HepG2 (cell line): ENCODE data around the gene MT1HL1. TPM values are rescaled to one million over a fixed set of nuclear protein-coding genes. Genes with fewer than 3 reads are reported as not detected.

Experiments
- ATAC-seq: fragments of 200-7000 bp; cut with Tn5 transposase; 3 replicates; pipeline ENCODE4 v1.9.1; 2020; ENCODE audit warnings: mild to moderate bottlenecking, moderate library complexity
- BruUV-seq: library from RNA; stranded (reverse); fragments of 400-500 nt; replicated peaks from 2 replicates; lab custom pipeline; 2021; lab: Mats Ljungman, UMichigan
- CTCF ChIA-PET: fragments of 300-600 bp; formaldehyde crosslinking; extraction: SDS; loops from one replicate; lab custom pipeline; 2021; ENCODE audit warnings: low total read pairs, inconsistent platforms, low intra/inter-chr PET ratio; lab: Yijun Ruan, JAX
- POLR2A ChIA-PET: fragments of 350-600 bp; sonication (Branson Sonifier 250); formaldehyde crosslinking; loops from one replicate; lab custom pipeline; 2020; ENCODE audit warnings: antibody characterized with exemption, inconsistent platforms; lab: Yijun Ruan, JAX
- DNase-seq: peaks from one replicate; pipeline ENCODE4 v3.0.0-alpha.2; 2015; ENCODE audit warnings: low spot score
- FAIRE-seq: peaks from 3 replicates; lab custom pipeline; 2011; peaks lifted over from hg19 to GRCh38; lab: Jason Lieb, UNC
- H2AFZ ChIP-seq: one replicate; pipeline ENCODE4 v1.6.1; 2011; ENCODE audit warnings: low read length, inconsistent platforms
- H3K27ac ChIP-seq: fragments of 300-600 bp; 3 replicates; pipeline ENCODE4 v1.8.0; 2011; ENCODE audit warnings: mixed run types, mild to moderate bottlenecking, mixed read lengths, low read length, inconsistent platforms; ENCODE audit not compliant: insufficient read depth; ENCODE audit errors: extremely low read length
- H3K27me3 ChIP-seq, 2 experiments: fragments of 200-600 bp in 1 of 2; 2 replicates in 1 of 2; 3 replicates in 1 of 2; pipeline versions ENCODE4 v1.6.0 to v1.8.0; 2011; ENCODE audit warnings: low read length in 2 of 2, mild to moderate bottlenecking in 2 of 2, moderate library complexity in 2 of 2, inconsistent platforms in 1 of 2; ENCODE audit not compliant: insufficient read depth in 2 of 2, control insufficient read depth in 1 of 2
- H3K36me3 ChIP-seq, 2 experiments: fragments of 200-600 bp in 1 of 2; replicated peaks in 1 of 2; 2 replicates in 1 of 2; 3 replicates in 1 of 2; pipeline versions ENCODE4 v1.5.1 to v1.8.0; 2011; ENCODE audit warnings: low read length in 2 of 2, inconsistent platforms in 1 of 2; ENCODE audit not compliant: insufficient read depth in 2 of 2, control insufficient read depth in 1 of 2
- H3K4me1 ChIP-seq: 2 replicates; pipeline ENCODE4 v1.5.1; 2012; ENCODE audit warnings: low read length, inconsistent platforms; ENCODE audit not compliant: insufficient read depth
- H3K4me2 ChIP-seq: 2 replicates; pipeline ENCODE4 v1.6.0; 2011; ENCODE audit warnings: low read depth, low read length, inconsistent platforms
- H3K4me3 ChIP-seq, 3 experiments: fragments of 200-600 bp in 1 of 3; sonication (generic), shearing (Covaris generic) in 1 of 3; replicated peaks in 1 of 3; 2 replicates each; pipeline ENCODE4 v1.5.1; 2011 to 2016; ENCODE audit warnings: low read length in 3 of 3, inconsistent platforms in 2 of 3, low read depth in 2 of 3, mild to moderate bottlenecking in 2 of 3, control low read depth in 1 of 3, mixed read lengths in 1 of 3; ENCODE audit not compliant: insufficient read depth in 1 of 3
- H3K79me2 ChIP-seq: one replicate; pipeline ENCODE4 v1.6.1; 2011; ENCODE audit warnings: low read length, inconsistent platforms; ENCODE audit not compliant: insufficient read depth
- H3K9ac ChIP-seq: 2 replicates; pipeline ENCODE4 v1.6.0; 2011; ENCODE audit warnings: mild to moderate bottlenecking, low read depth, low read length, inconsistent platforms; ENCODE audit not compliant: insufficient read depth
- H3K9me3 ChIP-seq: 2 replicates; pipeline ENCODE4 v1.5.1; 2012; ENCODE audit warnings: mild to moderate bottlenecking, low read length
- H4K20me1 ChIP-seq: 2 replicates; pipeline ENCODE4 v1.6.0; 2011; ENCODE audit warnings: inconsistent platforms, mild to moderate bottlenecking, low read length, moderate library complexity; ENCODE audit not compliant: insufficient read depth
- AGO1 ChIP-seq: fragments of 200-400 bp; formaldehyde crosslinking; IDR thresholded peaks from 2 replicates; pipeline ENCODE4 v1.6.1; 2017; ENCODE audit warnings: mild to moderate bottlenecking, low read depth, low read length, moderate library complexity; ENCODE audit not compliant: poor library complexity, severe bottlenecking
- CCDC6 ChIP-seq: sonication (generic); formaldehyde crosslinking; IDR thresholded peaks from 2 replicates; pipeline ENCODE4 v1.8.1; 2022; ENCODE audit warnings: mild to moderate bottlenecking, missing genetic modification reagents, moderate library complexity
- ETV5 ChIP-seq: IDR thresholded peaks from 2 replicates; pipeline ENCODE4 v1.6.1; 2018; ENCODE audit warnings: missing biosample characterization, missing genetic modification reagents, inconsistent platforms, borderline replicate concordance
- KAT2B ChIP-seq: fragments of 150-350 bp; IDR thresholded peaks from 2 replicates; pipeline ENCODE4 v1.6.1; 2014; ENCODE audit warnings: low read depth, low read length, borderline replicate concordance
- KLF16 ChIP-seq, 2 experiments: sonication (generic) in 1 of 2; formaldehyde crosslinking in 1 of 2; IDR thresholded peaks; 2 replicates each; pipeline versions ENCODE4 v1.6.1 to v1.8.0; 2016 to 2023; ENCODE audit warnings: missing genetic modification reagents in 2 of 2, missing compliant biosample characterization in 1 of 2
- MAFF ChIP-seq: IDR thresholded peaks from 2 replicates; pipeline ENCODE4 v1.6.1; 2011; ENCODE audit warnings: low read depth, low read length, improper control_type of control experiment
- PAF1 ChIP-seq: IDR thresholded peaks from 2 replicates; pipeline ENCODE4 v1.6.1; 2016; ENCODE audit warnings: missing genetic modification reagents, missing compliant biosample characterization
- PLRG1 ChIP-seq: fragments of 450-650 bp; conservative IDR thresholded peaks from 2 replicates; pipeline ENCODE4 v1.6.1; 2016
- ZNF253 ChIP-seq: sonication (generic); formaldehyde crosslinking; IDR thresholded peaks from 2 replicates; pipeline ENCODE4 v1.8.0; 2022; ENCODE audit warnings: mild to moderate bottlenecking, missing genetic modification reagents, borderline replicate concordance
- ZNF414 ChIP-seq: sonication (generic); formaldehyde crosslinking; IDR thresholded peaks from 2 replicates; pipeline ENCODE4 v1.5.0; 2020; ENCODE audit warnings: missing genetic modification reagents
- ZNF713 ChIP-seq: sonication (generic); formaldehyde crosslinking; IDR thresholded peaks from 2 replicates; pipeline ENCODE4 v1.4.0; 2020; ENCODE audit warnings: mild to moderate bottlenecking, missing genetic modification reagents
- ZNF781 ChIP-seq: sonication (generic); formaldehyde crosslinking; IDR thresholded peaks from 2 replicates; pipeline ENCODE4 v1.5.1; 2020; ENCODE audit warnings: borderline replicate concordance, mild to moderate bottlenecking, missing genetic modification reagents; ENCODE audit errors: not compliant biosample characterization
- WGBS: methylation state at CpG from one replicate; pipeline ENCODE4 v1.1.6; 2017; ENCODE audit warnings: low lambda C conversion rate; 5-methylcytosine and 5-hydroxymethylcytosine counted together
- in situ Hi-C: cut with HindIII; loops from 2 replicates; pipeline ENCODE4 v1.10.0; 2017; ENCODE audit warnings: low pct_unique_long_range_greater_than_20kb; ENCODE audit not compliant: extremely low pct_ligation_motif_present
- intact Hi-C: fragments of 100-400 bp; cut with micrococcal nuclease; formaldehyde crosslinking; loops from one replicate; pipeline ENCODE4 v1.10.0; 2022; ENCODE audit not compliant: unreplicated experiment
- polyA plus RNA-seq, 8 experiments: library from polyadenylated mRNA; depleted of rRNA in 3 of 8; stranded (reverse) in 7 of 8; unstranded in 1 of 8; fragments of >200 nt; fragmentation: Illumina TruSeq in 4 of 8; extraction: Trizol in 4 of 8; gene quantifications; 2 replicates each; pipeline versions ENCODE4 v1.2.1 to v1.2.3, GENCODE V29; 2011 to 2016; ENCODE audit warnings: low read depth in 4 of 8, missing spikeins in 1 of 8, mixed read lengths in 1 of 8; ENCODE audit not compliant: insufficient read depth in 1 of 8
- total RNA-seq, 5 experiments: library from RNA; depleted of rRNA; stranded (reverse); fragments of >200 nt; fragmentation: Illumina TruSeq; extraction: Trizol; gene quantifications; 2 replicates each; pipeline ENCODE4 v1.2.3, GENCODE V29; 2016; ENCODE audit warnings: low read depth in 1 of 5
- TF ChIP-seq, protein P1 (sequence below): sonication (generic); formaldehyde crosslinking; IDR thresholded peaks from 2 replicates; pipeline ENCODE4 v1.5.0; 2020; ENCODE audit warnings: mild to moderate bottlenecking, missing genetic modification reagents, moderate library complexity
- TF ChIP-seq, protein P2 (sequence below): sonication (generic); formaldehyde crosslinking; IDR thresholded peaks from 2 replicates; pipeline ENCODE4 v1.8.1; 2023; ENCODE audit warnings: mild to moderate bottlenecking, missing genetic modification reagents

Gene MT1HL1
- total and polyA plus RNA-seq, 2 of the 13 experiments (the other 11 are each of a cell fraction or from before 2014, with no cell fraction given) = not detected

DNA sequence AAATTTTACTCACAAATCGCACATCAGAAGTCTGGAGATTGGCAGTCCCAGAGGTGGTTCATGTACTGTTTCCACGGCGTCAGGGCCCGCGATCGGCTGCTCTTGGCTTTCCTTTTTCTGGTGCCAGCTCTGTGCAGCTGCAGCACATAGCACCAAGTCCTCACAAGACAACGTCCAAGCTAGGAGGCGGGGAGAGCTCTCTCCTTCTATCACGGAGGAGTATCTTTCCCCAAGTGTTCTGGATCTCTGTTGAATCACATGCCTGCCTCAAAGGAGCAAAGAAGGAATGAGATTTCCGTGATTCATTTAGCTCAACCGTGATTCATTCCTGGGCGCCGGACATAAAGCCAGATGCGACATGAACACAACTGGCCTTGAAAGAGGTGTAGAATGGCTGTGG is 25.5 kb downstream of the MT1HL1 start:
- Histone ChIP-seq H3K36me3 (no peaks in the 10 kb centered on the region), H3K4me2 (no peak overlapping the region), H3K4me3 (no peak overlapping the region), H3K27ac (no peak overlapping the region), H3K27me3 (peaks cover 0 to 15% of the 10 kb centered on the region in 2 experiments; a peak in 2 of 5 replicates), H3K9me3 (no peaks in the 10 kb centered on the region), H3K4me1 (no peaks in the 10 kb centered on the region), H4K20me1 (no peaks in the 10 kb centered on the region), H3K9ac (no peak overlapping the region), H3K79me2 (no peaks in the 10 kb centered on the region), H2AFZ (no peak overlapping the region)
- POLR2A ChIA-PET = no interaction called here
- FAIRE-seq (no peak), DNase-seq (no peak), ATAC-seq (no peak)
- CTCF ChIA-PET = no interaction called here
- no TSS peak for BruUV-seq
- WGBS = 49% methylated on average over 13 of the region's 14 CpGs
- in situ Hi-C loops = no loop called here
- intact Hi-C loops = no loop called here
- TF ChIP-seq ZNF781 (CRISPR knock-in tag) (no peak), PLRG1 (no peak), ZNF713 (CRISPR knock-in tag) (no peak), AGO1 (no peak), KLF16 (CRISPR knock-in tag; IDR thresholded peaks at IDR 0.05) (no peak), ZNF414 (CRISPR knock-in tag) (no peak), ZNF253 (CRISPR knock-in tag) (no peak), ETV5 (no peak), MAFF (no peak), KAT2B (no peak), CCDC6 (no peak), PAF1 (CRISPR knock-in tag) (no peak)
- TF ChIP-seq, protein P1, sequence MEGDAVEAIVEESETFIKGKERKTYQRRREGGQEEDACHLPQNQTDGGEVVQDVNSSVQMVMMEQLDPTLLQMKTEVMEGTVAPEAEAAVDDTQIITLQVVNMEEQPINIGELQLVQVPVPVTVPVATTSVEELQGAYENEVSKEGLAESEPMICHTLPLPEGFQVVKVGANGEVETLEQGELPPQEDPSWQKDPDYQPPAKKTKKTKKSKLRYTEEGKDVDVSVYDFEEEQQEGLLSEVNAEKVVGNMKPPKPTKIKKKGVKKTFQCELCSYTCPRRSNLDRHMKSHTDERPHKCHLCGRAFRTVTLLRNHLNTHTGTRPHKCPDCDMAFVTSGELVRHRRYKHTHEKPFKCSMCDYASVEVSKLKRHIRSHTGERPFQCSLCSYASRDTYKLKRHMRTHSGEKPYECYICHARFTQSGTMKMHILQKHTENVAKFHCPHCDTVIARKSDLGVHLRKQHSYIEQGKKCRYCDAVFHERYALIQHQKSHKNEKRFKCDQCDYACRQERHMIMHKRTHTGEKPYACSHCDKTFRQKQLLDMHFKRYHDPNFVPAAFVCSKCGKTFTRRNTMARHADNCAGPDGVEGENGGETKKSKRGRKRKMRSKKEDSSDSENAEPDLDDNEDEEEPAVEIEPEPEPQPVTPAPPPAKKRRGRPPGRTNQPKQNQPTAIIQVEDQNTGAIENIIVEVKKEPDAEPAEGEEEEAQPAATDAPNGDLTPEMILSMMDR = no peak
- TF ChIP-seq, protein P2, sequence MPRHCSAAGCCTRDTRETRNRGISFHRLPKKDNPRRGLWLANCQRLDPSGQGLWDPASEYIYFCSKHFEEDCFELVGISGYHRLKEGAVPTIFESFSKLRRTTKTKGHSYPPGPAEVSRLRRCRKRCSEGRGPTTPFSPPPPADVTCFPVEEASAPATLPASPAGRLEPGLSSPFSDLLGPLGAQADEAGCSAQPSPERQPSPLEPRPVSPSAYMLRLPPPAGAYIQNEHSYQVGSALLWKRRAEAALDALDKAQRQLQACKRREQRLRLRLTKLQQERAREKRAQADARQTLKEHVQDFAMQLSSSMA (CRISPR knock-in tag) = no peak
